Vagina (tissue), 2 donors: Measurements from ENCODE around the gene FAM110D. TPM values are rescaled to one million over a fixed set of nuclear protein-coding genes. Genes with fewer than 3 reads are reported as not detected.

Experiments
- DNase-seq, 2 donors: peaks; one replicate each; pipeline ENCODE4 v3.0.0-alpha.2; 2017; ENCODE audit errors: extremely low spot score in 2 of 2
- H3K27ac ChIP-seq: fragments of 200-600 bp; sonication (generic); one replicate; pipeline ENCODE4 v1.5.1; 2019
- H3K27me3 ChIP-seq: fragments of 200-600 bp; sonication (generic); one replicate; pipeline ENCODE4 v1.5.1; 2019
- H3K36me3 ChIP-seq, 2 donors: fragments of 200-600 bp; sonication (generic); one replicate each; pipeline ENCODE4 v1.5.1; 2017 to 2019
- H3K4me1 ChIP-seq: fragments of 200-600 bp; sonication (generic); one replicate; pipeline ENCODE4 v1.5.1; 2019
- H3K4me3 ChIP-seq, 2 donors: fragments of 200-600 bp; sonication (generic); 1 replicate in 1 of 2; 2 replicates in 1 of 2; pipeline ENCODE4 v1.5.1; 2016 to 2019
- H3K9me3 ChIP-seq: fragments of 200-600 bp; sonication (generic); one replicate; pipeline ENCODE4 v1.5.1; 2019
- CTCF ChIP-seq, 3 experiments: fragments of 450-650 bp in 2 of 3; fragments of 200-600 bp in 1 of 3; sonication (generic) in 1 of 3; IDR thresholded peaks; one replicate each; pipeline ENCODE4 v1.5.1; 2017 to 2019; ENCODE audit warnings: antibody characterized with exemption in 3 of 3, mild to moderate bottlenecking in 2 of 3, moderate library complexity in 2 of 3
- POLR2A ChIP-seq, 2 donors: fragments of 450-650 bp; IDR thresholded peaks; one replicate each; pipeline ENCODE4 v1.6.1; 2017; ENCODE audit warnings: antibody characterized with exemption in 2 of 2, mild to moderate bottlenecking in 2 of 2, moderate library complexity in 2 of 2
- POLR2AphosphoS5 ChIP-seq, 2 donors: sonication (generic); formaldehyde crosslinking; IDR thresholded peaks; one replicate each; pipeline ENCODE4 v1.9.0; 2017; ENCODE audit warnings: antibody characterized with exemption in 2 of 2, mild to moderate bottlenecking in 2 of 2, low read depth in 1 of 2; ENCODE audit not compliant: insufficient read depth in 1 of 2
- intact Hi-C: fragments of 100-400 bp; cut with DNase I; formaldehyde crosslinking; loops from one replicate; pipeline ENCODE4 v1.15.1; 2023
- total RNA-seq: library from RNA; depleted of rRNA; stranded (reverse); fragments of >200 nt; gene quantifications from one replicate; pipeline ENCODE4 v1.2.3, GENCODE V29; 2016

FAM110D gene
- total RNA-seq, 1 donor from 2014 or later, result 4.2 TPM

GRCh38 chr1:26161415-26162219, 2.7 kb downstream of the FAM110D start:
- Histone ChIP-seq H3K36me3 (no peaks in the 10 kb centered on the region), H3K9me3 (no peaks in the 10 kb centered on the region), H3K27me3 (peaks cover 4% of the 10 kb centered on the region), H3K27ac (peak overlapping the region; percentile 10), H3K4me1 (peaks cover 14% of the 10 kb centered on the region), H3K4me3 (peak overlapping the region; percentile 41 to 50)
- no peak for DNase-seq
- TF ChIP-seq CTCF (IDR thresholded peaks at IDR 0.05) (no peak), POLR2A (IDR thresholded peaks at IDR 0.05) (no peak), POLR2AphosphoS5 (IDR thresholded peaks at IDR 0.05; ENCODE audit: insufficient read depth in 1 of 2, low read depth in 1 of 2) (peak in 1 of 2 donors; percentile 22)
- intact Hi-C loops, result loop anchor here (5.0 to 10.0 kb wide), 2 partner anchors 49 to 127 kb away; partner anchors contain the start of gene PDIK1L

- DNase-seq, result no peak
- no peaks in the 10 kb centered on the region for H3K36me3 ChIP-seq
- peak overlapping the region; percentile 41 to 50 for H3K4me3 ChIP-seq
- intact Hi-C loops, result loop anchor here (5.0 to 10.0 kb wide), 2 partner anchors 50 to 127 kb away; partner anchors contain the start of gene PDIK1L
- H3K27me3 ChIP-seq, result no peaks in the 10 kb centered on the region
- peaks cover 14% of the 10 kb centered on the region for H3K4me1 ChIP-seq
- peak overlapping the region; percentile 10 for H3K27ac ChIP-seq
- TF ChIP-seq CTCF (IDR thresholded peaks at IDR 0.05) (no peak), POLR2AphosphoS5 (IDR thresholded peaks at IDR 0.05; ENCODE audit: insufficient read depth in 1 of 2, low read depth in 1 of 2) (no peak)
- H3K9me3 ChIP-seq, result no peaks in the 10 kb centered on the region
Measured at GRCh38 chr1:26162220-26162709, 3.4 kb downstream of the FAM110D start.

GRCh38 chr1:26163684-26164035, 4.8 kb downstream of the FAM110D start:
- Histone ChIP-seq H3K27ac (no peak overlapping the region), H3K4me3 (peak overlapping the region; percentile 28 to 70), H3K27me3 (no peaks in the 10 kb centered on the region), H3K9me3 (no peaks in the 10 kb centered on the region), H3K4me1 (peaks cover 14% of the 10 kb centered on the region), H3K36me3 (no peaks in the 10 kb centered on the region)
- intact Hi-C loops, result loop anchor here (5.0 to 10.0 kb wide), 2 partner anchors 51 to 129 kb away; partner anchors contain the start of gene PDIK1L
- no peak for TF ChIP-seq CTCF (IDR thresholded peaks at IDR 0.05)
- no peak for TF ChIP-seq POLR2AphosphoS5 (IDR thresholded peaks at IDR 0.05; ENCODE audit: insufficient read depth in 1 of 2, low read depth in 1 of 2)
- no peak for TF ChIP-seq POLR2A (IDR thresholded peaks at IDR 0.05)
- no peak for DNase-seq

GRCh38 chr1:26164036-26164860, 5.4 kb downstream of the FAM110D start:
- peak overlapping the region; percentile 16 for H3K27ac ChIP-seq
- H3K9me3 ChIP-seq, result no peaks in the 10 kb centered on the region
- TF ChIP-seq POLR2AphosphoS5 (IDR thresholded peaks at IDR 0.05; ENCODE audit: insufficient read depth in 1 of 2, low read depth in 1 of 2) (no peak), CTCF (IDR thresholded peaks at IDR 0.05) (peak in 1 of 3 experiments; percentile 70)
- intact Hi-C loops, result loop anchor here (5.0 to 10.0 kb wide), 2 partner anchors 52 to 129 kb away; partner anchors contain the start of gene PDIK1L
- H3K27me3 ChIP-seq, result no peaks in the 10 kb centered on the region
- DNase-seq, result no peak
- no peaks in the 10 kb centered on the region for H3K36me3 ChIP-seq
- H3K4me1 ChIP-seq, result peaks cover 14% of the 10 kb centered on the region
- peak overlapping the region; percentile 28 to 70 for H3K4me3 ChIP-seq
